Keratinocyte (primary cell): ENCODE results near the gene TWF2. TPM values are rescaled to one million over a fixed set of nuclear protein-coding genes. Genes with fewer than 3 reads are reported as not detected.
A peak's percentile ranks its signal among the peaks of the same experiment; 100 is the strongest.
"Not testable (repeated sequence)": the region's sequence is repeated elsewhere in the genome, so short reads cannot be mapped to it uniquely, and the experiment has no call there.

Source experiments
- DNase-seq: peaks from one replicate; pipeline ENCODE4 v3.0.0-alpha.2; 2011; ENCODE audit warnings: low read depth, missing footprints, low spot score
- FAIRE-seq: peaks from 2 replicates; lab custom pipeline; 2011; peaks lifted over from hg19 to GRCh38; lab: Jason Lieb, UNC
- H2AFZ ChIP-seq: 2 replicates; pipeline ENCODE4 v1.6.0; 2012; ENCODE audit warnings: low read length, control low read depth, inconsistent platforms; ENCODE audit not compliant: control insufficient read depth
- H3K27ac ChIP-seq: 2 replicates; pipeline ENCODE4 v1.5.1; 2011; ENCODE audit warnings: low read length; ENCODE audit not compliant: control insufficient read depth, insufficient read depth
- H3K27me3 ChIP-seq: 3 replicates; pipeline ENCODE4 v1.6.0; 2011; ENCODE audit warnings: low read length; ENCODE audit not compliant: control insufficient read depth, insufficient read depth; ENCODE audit errors: extremely low read depth
- H3K36me3 ChIP-seq, 2 experiments: 2 replicates in 1 of 2; 3 replicates in 1 of 2; pipeline ENCODE4 v1.5.1; 2011; ENCODE audit warnings: low read length in 2 of 2, mild to moderate bottlenecking in 1 of 2; ENCODE audit not compliant: control insufficient read depth in 2 of 2, insufficient read depth in 2 of 2; ENCODE audit errors: extremely low read depth in 1 of 2
- H3K4me1 ChIP-seq: 3 replicates; pipeline ENCODE4 v1.5.1; 2011; ENCODE audit warnings: low read length; ENCODE audit not compliant: control insufficient read depth, insufficient read depth; ENCODE audit errors: extremely low read depth
- H3K4me2 ChIP-seq: 3 replicates; pipeline ENCODE4 v1.6.0; 2011; ENCODE audit warnings: low read depth, low read length; ENCODE audit not compliant: control insufficient read depth, insufficient read depth; ENCODE audit errors: extremely low read depth
- H3K4me3 ChIP-seq, 3 experiments: fragments of 200-600 bp in 1 of 3; sonication (generic) in 1 of 3; 2 replicates in 2 of 3; 3 replicates in 1 of 3; pipeline ENCODE4 v1.5.1; 2011 to 2016; ENCODE audit warnings: low read length in 3 of 3, mild to moderate bottlenecking in 3 of 3, control low read depth in 2 of 3, inconsistent platforms in 1 of 3, low read depth in 1 of 3, mixed read lengths in 1 of 3, mixed run types in 1 of 3, moderate library complexity in 1 of 3; ENCODE audit not compliant: control insufficient read depth in 2 of 3, insufficient read depth in 2 of 3; ENCODE audit errors: extremely low read depth in 1 of 3
- H3K79me2 ChIP-seq: 2 replicates; pipeline ENCODE4 v1.6.0; 2012; ENCODE audit warnings: low read length; ENCODE audit not compliant: control insufficient read depth, insufficient read depth
- H3K9ac ChIP-seq: 3 replicates; pipeline ENCODE4 v1.6.0; 2011; ENCODE audit warnings: low read length; ENCODE audit not compliant: control insufficient read depth, insufficient read depth; ENCODE audit errors: extremely low read depth
- H3K9me1 ChIP-seq: 3 replicates; pipeline ENCODE4 v1.6.0; 2011; ENCODE audit warnings: low read length; ENCODE audit not compliant: control insufficient read depth, insufficient read depth; ENCODE audit errors: extremely low read depth
- H3K9me3 ChIP-seq: 2 replicates; pipeline ENCODE4 v1.5.1; 2012; ENCODE audit warnings: low read depth, low read length; ENCODE audit not compliant: control insufficient read depth
- H4K20me1 ChIP-seq: 3 replicates; pipeline ENCODE4 v1.6.0; 2011; ENCODE audit warnings: low read length; ENCODE audit not compliant: control insufficient read depth, insufficient read depth; ENCODE audit errors: extremely low read depth
- CTCF ChIP-seq, 3 experiments: IDR thresholded peaks in 1 of 3; conservative IDR thresholded peaks in 1 of 3; optimal IDR thresholded peaks in 1 of 3; 2 replicates in 2 of 3; 3 replicates in 1 of 3; pipeline versions ENCODE3 to v1.5.1; 2011; ENCODE audit warnings: low read length in 3 of 3, mild to moderate bottlenecking in 3 of 3, moderate library complexity in 2 of 3, control low read depth in 1 of 3, inconsistent platforms in 1 of 3; ENCODE audit not compliant: insufficient read depth in 2 of 3; ENCODE audit errors: extremely low read depth in 1 of 3
- EZH2 ChIP-seq: IDR thresholded peaks from one replicate; pipeline ENCODE4 v1.6.1; 2012; ENCODE audit warnings: inconsistent platforms, mild to moderate bottlenecking, low read length, moderate library complexity
- dilution Hi-C: fragments of 300-500 bp; cut with MboI; formaldehyde crosslinking; loops from one replicate; pipeline ENCODE4 v1.7.0; 2020; ENCODE audit warnings: low sequenced_read_pairs; ENCODE audit not compliant: extremely low pct_ligation_motif_present
- polyA plus RNA-seq, 5 experiments: library from polyadenylated mRNA; depleted of rRNA in 3 of 5; stranded (reverse) in 3 of 5; stranded (forward) in 1 of 5; unstranded in 1 of 5; fragments of >200 nt; gene quantifications; 1 replicate in 1 of 5; 2 replicates in 3 of 5; 3 replicates in 1 of 5; pipeline versions ENCODE4 v1.2.1 to v1.2.3, GENCODE V29; 2011 to 2012; ENCODE audit warnings: missing spikeins in 2 of 5, low read depth in 1 of 5, low replicate concordance in 1 of 5

Gene TWF2
- polyA plus RNA-seq, 1 donor (not counting 4 experiments of a cell fraction or from before 2014, with no cell fraction given), result 70.4 TPM

DNA sequence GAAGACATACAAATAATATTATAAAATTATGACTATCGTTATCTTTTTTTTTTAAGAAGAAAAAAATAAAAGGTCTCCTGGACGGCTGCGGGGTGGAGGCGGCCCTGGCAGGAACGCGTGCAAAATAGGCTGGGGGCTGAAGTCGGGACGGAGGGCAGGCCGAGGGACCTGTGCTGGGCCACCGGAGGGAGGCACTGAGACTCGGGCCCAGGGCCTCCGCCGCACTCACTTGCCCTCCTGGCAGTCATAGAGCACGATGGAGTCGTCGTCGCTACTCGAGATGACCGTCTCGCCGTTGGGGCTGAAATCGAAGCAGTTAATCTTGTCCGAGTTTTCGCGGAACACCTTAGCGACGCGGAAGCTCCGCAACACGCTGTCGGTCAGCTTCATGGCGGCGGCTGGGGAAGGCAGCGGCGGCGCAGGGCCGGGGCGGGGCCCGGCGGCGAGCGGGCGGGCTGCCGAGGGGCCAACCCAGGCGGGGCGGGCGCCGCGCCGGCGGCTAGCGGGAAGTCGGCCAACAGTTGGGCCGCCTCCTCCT is 39.1 kb upstream of the TWF2 start:
- TF ChIP-seq CTCF (optimal IDR thresholded peaks at IDR 0.05 in 1 of 3, IDR thresholded peaks at IDR 0.05 in 1 of 3, conservative IDR thresholded peaks at IDR 0.05 in 1 of 3; ENCODE audit: extremely low read depth in 1 of 3, insufficient read depth in 2 of 3, low read length in 3 of 3) (peak in 2 of 3 experiments; percentile 20 to 57), EZH2 (no peak)
- Histone ChIP-seq H3K27me3 (no peaks in the 10 kb centered on the region), H4K20me1 (peaks cover 2% of the 10 kb centered on the region), H3K36me3 (peaks cover 1 to 11% of the 10 kb centered on the region in 2 experiments), H3K4me3 (peak overlapping the region; percentile 80 to 95 (median 86)), H3K79me2 (peaks cover 52% of the 10 kb centered on the region), H3K4me1 (peaks cover 19% of the 10 kb centered on the region), H3K9me1 (no peaks in the 10 kb centered on the region), H3K27ac (peak overlapping the region; percentile 93), H3K9ac (peak overlapping the region; percentile 98), H3K9me3 (no peaks in the 10 kb centered on the region), H2AFZ (peak overlapping the region; percentile 93), H3K4me2 (peak overlapping the region; percentile 98)
- dilution Hi-C loops, result no loop called here
- DNase-seq, result no peak
- FAIRE-seq, result no peak

DNA sequence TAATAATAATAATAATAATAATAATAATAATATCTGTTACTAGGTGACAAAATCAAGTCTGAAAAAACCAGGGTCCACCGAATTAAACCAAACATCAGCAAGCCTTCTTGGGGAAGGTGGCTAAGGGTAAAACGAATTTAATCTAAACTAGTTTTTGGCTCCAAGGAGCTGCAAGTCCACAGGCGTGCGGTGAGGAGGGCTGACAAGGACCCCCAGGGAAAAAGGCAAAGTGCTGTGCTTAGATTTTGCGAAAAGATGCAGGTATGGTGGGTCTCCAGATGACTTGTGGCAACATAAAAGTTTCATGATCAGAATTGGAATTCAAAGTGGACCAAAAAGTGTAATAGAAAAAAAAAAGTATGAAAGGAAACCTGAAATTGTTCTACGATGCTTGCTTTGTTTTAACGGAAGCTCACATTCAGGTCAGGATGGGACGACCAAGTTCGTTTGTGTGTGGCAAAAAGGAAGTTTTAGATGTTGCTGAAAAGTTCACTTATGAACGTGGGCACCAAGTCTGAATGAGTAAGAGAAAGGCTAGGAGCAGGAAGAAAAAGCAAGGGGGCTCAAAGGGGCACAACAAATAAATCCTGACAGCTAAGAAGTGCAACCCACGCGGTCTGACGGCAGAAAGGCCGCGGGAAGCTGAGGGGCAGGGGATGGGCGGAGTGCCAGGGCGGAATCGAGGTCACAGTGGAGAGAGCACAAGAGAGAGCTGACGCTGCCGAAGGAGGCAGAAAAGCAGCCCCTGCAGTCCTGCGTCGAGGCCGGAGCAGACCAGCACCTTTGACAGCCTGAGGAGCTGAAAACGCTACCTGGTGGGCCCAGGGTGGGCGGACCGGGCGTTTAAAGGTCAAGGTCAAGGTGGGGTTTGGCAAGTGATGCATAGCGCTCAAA is 38.4 kb upstream of the TWF2 start:
- no peak overlapping the region for H2AFZ ChIP-seq
- H3K9ac ChIP-seq, result peak overlapping the region; percentile 98
- H3K9me3 ChIP-seq, result no peaks in the 10 kb centered on the region
- FAIRE-seq, result no peak
- dilution Hi-C loops, result no loop called here
- H4K20me1 ChIP-seq, result peaks cover 7% of the 10 kb centered on the region
- H3K9me1 ChIP-seq, result no peaks in the 10 kb centered on the region
- TF ChIP-seq CTCF (optimal IDR thresholded peaks at IDR 0.05 in 1 of 3, IDR thresholded peaks at IDR 0.05 in 1 of 3, conservative IDR thresholded peaks at IDR 0.05 in 1 of 3; ENCODE audit: extremely low read depth in 1 of 3, insufficient read depth in 2 of 3, low read length in 3 of 3) (no peak), EZH2 (no peak)
- peak overlapping the region; percentile 80 to 95 (median 86) for H3K4me3 ChIP-seq
- H3K4me2 ChIP-seq, result peak overlapping the region; percentile 98
- H3K79me2 ChIP-seq, result peaks cover 59% of the 10 kb centered on the region
- DNase-seq, result no peak
- H3K4me1 ChIP-seq, result peaks cover 19% of the 10 kb centered on the region
- H3K27me3 ChIP-seq, result no peaks in the 10 kb centered on the region
- peak overlapping the region; percentile 93 for H3K27ac ChIP-seq
- H3K36me3 ChIP-seq, result peaks cover 1 to 11% of the 10 kb centered on the region in 2 experiments

DNA sequence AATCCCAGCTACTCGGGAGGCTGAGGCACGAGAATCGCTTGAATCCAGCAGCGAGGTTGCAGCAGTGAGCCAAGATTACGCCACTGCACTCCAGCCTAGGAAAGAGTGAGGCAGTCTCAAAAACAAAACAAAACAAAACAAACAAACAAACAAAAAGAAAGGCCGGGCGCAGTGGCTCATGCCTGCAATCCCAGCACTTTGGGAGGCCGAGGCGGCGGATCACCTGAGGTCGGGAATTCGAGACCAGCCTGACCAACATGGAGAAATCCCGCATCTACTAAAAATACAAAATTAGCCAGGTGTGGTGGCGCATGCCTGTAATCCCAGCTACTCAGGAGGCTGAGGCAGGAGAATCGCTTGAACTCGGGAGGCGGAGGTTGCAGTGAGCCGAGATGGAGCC is 35.8 kb upstream of the TWF2 start:
- H3K9me3 ChIP-seq, H3K27me3 ChIP-seq, H3K27ac ChIP-seq, dilution Hi-C loops, DNase-seq, H3K9me1 ChIP-seq, FAIRE-seq, H3K9ac ChIP-seq, H2AFZ ChIP-seq, H3K4me2 ChIP-seq, H3K4me3 ChIP-seq, H4K20me1 ChIP-seq: not testable (repeated sequence)
- H3K4me1 ChIP-seq, result peaks cover 15% of the 10 kb centered on the region
- peaks cover 3 to 14% of the 10 kb centered on the region in 2 experiments for H3K36me3 ChIP-seq
- H3K79me2 ChIP-seq, result peaks cover 82% of the 10 kb centered on the region
